KOPT-K1 (cell line): ENCODE results near the gene BATF.
"Not testable (repeated sequence)": the region's sequence is repeated elsewhere in the genome, so short reads cannot be mapped to it uniquely, and the experiment has no call there.

Source experiments
- H3K27ac ChIP-seq: fragments of 200-600 bp; sonication (generic); 2 replicates; pipeline ENCODE4 v1.5.1; 2016; ENCODE audit warnings: antibody characterized with exemption, mild to moderate bottlenecking, low read depth, low read length; ENCODE audit not compliant: poor library complexity, severe bottlenecking
- H3K36me3 ChIP-seq: fragments of 200-600 bp; sonication (generic); 2 replicates; pipeline ENCODE4 v1.5.1; 2017; ENCODE audit warnings: antibody characterized with exemption, mild to moderate bottlenecking, low read length, moderate library complexity; ENCODE audit not compliant: insufficient read depth
- H3K9me3 ChIP-seq: fragments of 200-600 bp; sonication (generic); 2 replicates; pipeline ENCODE4 v1.5.1; 2017; ENCODE audit warnings: antibody characterized with exemption, low read length, mild to moderate bottlenecking; ENCODE audit not compliant: insufficient read depth, poor library complexity, severe bottlenecking

The BATF gene, protein sequence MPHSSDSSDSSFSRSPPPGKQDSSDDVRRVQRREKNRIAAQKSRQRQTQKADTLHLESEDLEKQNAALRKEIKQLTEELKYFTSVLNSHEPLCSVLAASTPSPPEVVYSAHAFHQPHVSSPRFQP

DNA sequence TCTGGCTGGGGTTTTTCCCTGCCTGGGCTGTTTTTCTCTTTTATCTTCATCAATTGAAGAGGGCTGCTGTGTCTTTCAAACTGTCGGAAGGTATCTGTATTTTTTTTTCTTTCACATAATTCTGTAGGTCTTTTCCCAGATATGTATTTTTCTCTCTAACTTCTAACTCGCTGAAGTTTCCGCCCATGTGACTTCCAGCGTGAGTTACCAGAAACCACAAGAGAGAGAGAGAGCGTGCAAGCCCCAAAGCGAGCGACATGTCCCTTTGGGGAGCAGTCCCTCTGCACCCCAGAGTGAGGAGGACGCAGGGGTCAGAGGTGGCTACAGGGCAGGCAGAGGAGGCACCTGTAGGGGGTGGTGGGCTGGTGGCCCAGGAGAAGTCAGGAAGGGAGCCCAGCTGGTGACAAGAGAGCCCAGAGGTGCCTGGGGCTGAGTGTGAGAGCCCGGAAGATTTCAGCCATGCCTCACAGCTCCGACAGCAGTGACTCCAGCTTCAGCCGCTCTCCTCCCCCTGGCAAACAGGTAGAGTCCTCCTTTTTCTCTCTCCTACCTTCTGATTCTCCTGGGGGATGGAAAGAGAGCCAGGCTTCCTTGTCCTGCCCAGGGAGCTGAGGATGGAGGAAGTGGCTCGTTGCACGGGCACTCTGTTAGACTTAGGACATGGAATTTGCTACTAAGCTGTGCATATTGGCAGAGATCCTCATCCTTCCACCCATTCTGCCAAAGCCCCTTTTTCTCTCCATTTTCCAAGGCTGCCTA lies at the start of gene BATF:
Gene BATF, plus strand, starts transcription at position 246 of the 759 bp plus-strand sequence. Its CDS starts 214 bp downstream, at position 460.
- Histone ChIP-seq H3K9me3 (no peaks in the 10 kb centered on the region), H3K27ac (peak within 1 kb of the TSS; percentile 86), H3K36me3 (peaks cover 25% of the 10 kb centered on the region)

DNA sequence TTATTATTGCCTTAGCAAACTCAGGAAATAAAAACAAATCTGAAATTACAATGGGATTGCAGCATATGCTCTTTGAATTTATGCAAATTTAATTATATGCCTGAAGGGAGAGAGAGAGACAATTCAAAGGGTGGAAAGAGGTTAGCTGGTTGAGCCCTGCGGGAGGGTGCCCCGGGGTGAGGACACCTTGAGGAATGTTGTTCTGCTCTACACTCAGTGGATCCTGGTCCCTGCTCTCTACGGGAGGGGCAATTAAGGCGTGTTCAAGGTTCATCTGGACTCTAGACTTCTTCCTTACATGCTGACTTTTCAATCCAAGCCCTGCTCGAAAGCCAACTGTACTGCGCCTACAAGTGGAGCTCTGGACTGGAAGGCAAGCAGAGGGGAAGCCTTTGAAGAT lies 48.1 kb upstream of the BATF start:
- not testable (repeated sequence) for H3K36me3 ChIP-seq, H3K9me3 ChIP-seq, H3K27ac ChIP-seq

DNA sequence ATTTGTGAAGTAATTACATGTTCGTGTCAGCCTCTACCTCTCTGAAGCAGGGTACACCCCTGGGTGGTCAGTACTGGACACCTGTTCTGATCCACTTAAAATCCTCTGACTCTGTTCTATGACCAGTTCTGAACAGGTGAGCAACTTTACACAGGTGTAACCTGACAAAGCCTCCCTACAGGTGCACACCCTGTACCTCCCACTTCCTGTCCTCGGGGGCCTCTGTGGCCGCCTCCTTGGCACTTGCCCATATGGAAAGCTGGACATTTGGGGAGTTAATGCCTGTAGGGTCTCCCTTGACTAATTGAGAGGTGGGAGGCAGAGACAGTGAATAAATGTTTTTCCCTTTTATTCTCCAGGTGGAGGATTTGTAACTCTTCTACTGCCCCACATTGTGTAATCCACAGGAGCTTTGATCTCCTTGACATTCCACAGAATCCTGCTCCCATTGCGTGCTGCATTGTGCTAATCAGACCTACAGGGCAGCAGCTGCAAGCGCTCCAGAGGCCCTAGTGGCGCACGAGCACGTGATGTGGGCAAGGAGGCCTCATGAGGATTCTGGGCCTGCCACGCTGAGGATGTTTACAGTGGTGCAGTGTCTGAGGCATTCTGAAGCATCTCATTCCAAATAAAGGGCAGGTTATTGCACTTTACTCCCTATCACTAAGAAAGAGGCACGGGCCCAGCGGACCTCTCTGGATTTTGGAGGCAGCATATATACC lies 45.8 kb upstream of the BATF start:
- Histone ChIP-seq H3K9me3 (no peaks in the 10 kb centered on the region), H3K36me3 (no peaks in the 10 kb centered on the region), H3K27ac (no peak overlapping the region)

DNA sequence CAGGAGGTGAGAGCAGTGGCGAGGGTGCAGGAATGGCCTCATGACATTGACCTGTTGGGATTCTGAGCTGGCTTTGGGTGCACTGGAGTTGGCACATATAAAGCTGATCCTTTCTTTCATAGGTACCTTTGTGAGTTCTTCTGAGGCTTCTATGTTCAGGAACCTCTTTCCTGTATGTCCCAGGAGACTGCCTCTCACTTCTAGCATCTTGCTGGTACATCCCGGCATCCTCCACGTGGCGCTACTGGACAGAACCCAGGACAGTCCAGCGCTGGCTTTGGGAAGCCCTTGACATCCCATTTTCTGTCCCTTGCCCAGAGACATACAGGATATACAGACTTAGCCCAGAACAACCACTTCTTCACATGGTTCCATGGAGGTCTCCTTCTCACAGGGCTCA lies 44.4 kb upstream of the BATF start:
- Histone ChIP-seq H3K36me3 (no peaks in the 10 kb centered on the region), H3K27ac (no peak overlapping the region), H3K9me3 (no peaks in the 10 kb centered on the region)

DNA sequence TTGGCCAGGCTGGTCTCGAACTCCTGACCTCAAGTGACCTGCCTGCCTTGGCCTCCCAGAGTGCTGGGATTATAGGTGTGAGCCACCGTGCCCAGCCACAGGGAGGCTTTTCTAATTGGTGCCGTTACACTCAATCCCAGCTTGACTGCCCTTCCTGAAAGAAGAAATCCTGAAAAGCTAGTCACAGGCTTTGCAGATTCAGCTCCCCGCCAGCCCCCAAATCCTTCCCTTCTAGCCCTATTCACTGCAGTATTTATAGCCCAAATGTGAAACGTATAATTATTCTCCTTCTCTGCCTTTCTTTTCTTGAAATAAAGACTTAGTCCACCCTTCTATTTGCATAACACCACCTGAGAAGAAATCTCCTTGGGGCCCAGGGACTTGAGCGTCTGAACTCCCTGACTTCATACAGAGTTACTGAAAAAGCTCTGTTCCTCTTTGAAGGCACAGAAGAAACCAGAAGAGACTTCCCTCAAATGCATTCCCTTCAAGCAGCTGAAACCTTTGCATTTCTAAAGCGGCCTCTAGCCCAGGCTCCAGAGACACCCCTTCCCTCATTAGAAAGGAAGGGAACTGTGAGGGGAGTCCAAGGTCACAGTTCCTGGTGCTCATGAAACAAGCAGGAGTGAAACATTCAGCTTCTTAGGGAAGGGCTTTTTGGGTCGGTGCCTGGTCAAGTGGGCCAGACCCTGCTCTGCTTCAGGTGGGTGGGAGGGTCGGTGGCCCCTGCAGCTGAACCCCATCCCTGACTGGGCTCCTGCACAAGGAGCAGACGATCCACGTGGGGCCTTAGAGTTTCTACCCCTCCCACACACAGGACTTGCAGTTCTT lies 42.3 kb upstream of the BATF start:
- no peaks in the 10 kb centered on the region for H3K9me3 ChIP-seq
- H3K36me3 ChIP-seq = no peaks in the 10 kb centered on the region
- H3K27ac ChIP-seq = no peak overlapping the region

DNA sequence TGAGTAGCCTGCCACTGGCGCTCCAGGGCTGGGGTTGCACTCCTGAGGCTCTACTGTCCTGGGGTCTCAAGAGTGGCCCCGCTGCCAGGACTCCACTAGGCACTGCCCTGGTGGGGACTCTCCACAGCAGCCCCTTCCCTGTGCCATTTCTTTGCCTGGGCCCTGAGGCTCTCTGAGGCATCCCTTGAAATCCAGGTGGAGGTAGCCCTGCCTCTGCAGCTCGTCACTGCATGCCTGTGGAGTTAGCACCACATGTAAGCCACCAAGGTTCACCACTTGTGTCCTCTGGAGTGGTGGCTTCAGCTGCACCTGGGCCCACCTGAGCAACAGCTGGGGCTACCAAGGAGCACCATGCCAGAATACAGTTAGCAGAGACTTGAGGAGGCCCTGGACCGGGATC lies 39.9 kb upstream of the BATF start:
- H3K36me3 ChIP-seq = no peaks in the 10 kb centered on the region
- H3K9me3 ChIP-seq = no peaks in the 10 kb centered on the region
- no peak overlapping the region for H3K27ac ChIP-seq

DNA sequence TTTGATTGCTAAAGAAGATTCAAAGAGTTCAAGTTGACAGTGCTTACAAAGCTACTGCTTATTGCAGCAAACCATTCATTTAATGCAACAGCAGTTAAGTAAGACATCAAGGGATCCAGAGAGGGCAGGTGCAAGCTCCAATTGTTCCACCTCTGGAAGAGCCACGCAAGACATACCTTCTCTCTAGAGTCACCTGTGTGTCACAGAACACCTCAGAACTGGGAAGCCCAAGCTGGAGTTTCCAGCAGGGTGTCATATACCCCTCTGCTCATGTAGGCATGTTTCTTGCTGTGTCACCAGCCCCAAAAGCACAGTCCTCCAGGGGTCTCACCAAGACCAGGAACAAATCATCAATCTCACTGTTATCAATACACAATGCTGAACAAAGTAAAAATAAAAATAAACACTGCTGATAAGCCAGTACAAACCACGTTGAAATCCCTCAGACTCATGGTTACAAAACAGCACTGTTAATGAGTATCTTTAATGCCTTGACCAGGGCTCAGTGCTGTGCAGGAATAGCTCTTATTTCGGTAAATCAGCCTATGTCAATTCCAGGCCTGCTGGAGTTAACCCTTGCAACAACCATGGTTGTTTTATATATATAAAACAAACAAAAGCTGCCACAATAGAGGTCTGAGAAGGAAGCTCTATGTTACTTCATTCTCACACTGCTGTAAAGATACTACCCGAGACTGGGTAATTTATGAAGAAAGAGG lies 37.4 kb upstream of the BATF start:
- H3K9me3 ChIP-seq = no peaks in the 10 kb centered on the region
- no peak overlapping the region for H3K27ac ChIP-seq
- no peaks in the 10 kb centered on the region for H3K36me3 ChIP-seq

DNA sequence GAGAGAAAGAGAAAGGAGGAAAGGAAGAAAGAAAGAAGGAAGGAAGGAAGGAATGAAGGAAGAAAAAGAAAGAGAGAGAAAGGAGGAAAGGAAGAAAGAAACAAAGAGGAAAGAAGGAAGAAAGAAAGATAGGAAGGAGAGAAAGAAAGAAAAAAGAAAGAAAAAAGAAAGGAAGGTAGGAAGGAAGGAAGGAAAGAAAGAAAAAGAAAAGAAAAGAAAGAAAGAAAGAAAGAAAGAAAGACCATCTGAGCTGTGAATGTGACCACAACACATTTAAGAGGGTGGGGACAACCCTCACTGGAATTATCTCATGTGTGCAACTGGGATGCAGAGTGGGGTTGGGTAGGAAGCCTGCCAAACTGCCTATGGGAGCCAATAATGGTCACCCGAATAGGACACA lies 36.0 kb upstream of the BATF start:
- Histone ChIP-seq H3K9me3 (no peaks in the 10 kb centered on the region), H3K27ac (peak overlapping the region; percentile 45), H3K36me3 (no peaks in the 10 kb centered on the region)

DNA sequence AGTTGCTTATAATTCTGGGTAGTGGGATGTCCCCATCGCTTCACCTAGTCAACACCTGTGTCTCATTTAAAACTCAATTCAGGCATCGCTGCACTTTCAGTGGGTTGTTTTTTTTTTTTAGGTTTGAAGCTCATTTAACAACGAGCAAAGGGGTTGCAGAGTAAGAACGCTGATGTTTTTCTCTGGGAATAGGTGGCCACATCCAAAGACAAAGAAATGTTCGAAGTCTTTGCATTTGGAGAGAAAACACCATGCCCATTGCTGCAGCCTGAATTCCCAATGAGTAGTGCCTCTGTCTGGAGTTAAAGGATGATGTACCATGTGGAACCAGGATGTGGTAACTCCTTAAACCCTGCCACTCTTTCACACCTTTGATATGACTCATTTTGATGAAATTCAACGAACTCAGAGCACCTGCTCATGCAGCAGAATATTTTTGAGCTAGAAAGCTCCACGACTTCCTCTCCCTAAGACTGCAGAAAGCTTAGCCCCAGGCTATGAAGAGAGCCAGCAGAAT lies 35.1 kb upstream of the BATF start:
- H3K27ac ChIP-seq = peak overlapping the region; percentile 45
- H3K9me3 ChIP-seq = no peaks in the 10 kb centered on the region
- no peaks in the 10 kb centered on the region for H3K36me3 ChIP-seq

DNA sequence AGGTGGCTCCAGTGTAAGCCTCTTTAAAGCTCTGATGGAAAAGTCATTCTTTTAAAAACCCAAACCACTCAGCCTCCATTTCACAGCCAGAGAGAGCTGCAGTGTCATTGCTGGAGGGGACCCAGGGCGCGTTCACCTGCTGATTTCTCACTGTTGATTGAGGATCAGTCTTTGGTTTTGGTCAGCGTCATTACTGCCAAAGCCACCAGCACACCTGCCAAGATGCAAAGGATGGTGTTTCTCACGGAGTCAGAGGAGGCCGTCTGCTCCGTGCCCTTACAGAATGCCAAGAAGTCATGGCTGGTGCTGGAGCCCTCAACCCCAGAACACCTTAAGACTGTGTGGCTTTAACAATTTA lies 32.8 kb upstream of the BATF start:
- no peaks in the 10 kb centered on the region for H3K36me3 ChIP-seq
- no peak overlapping the region for H3K27ac ChIP-seq
- no peaks in the 10 kb centered on the region for H3K9me3 ChIP-seq

DNA sequence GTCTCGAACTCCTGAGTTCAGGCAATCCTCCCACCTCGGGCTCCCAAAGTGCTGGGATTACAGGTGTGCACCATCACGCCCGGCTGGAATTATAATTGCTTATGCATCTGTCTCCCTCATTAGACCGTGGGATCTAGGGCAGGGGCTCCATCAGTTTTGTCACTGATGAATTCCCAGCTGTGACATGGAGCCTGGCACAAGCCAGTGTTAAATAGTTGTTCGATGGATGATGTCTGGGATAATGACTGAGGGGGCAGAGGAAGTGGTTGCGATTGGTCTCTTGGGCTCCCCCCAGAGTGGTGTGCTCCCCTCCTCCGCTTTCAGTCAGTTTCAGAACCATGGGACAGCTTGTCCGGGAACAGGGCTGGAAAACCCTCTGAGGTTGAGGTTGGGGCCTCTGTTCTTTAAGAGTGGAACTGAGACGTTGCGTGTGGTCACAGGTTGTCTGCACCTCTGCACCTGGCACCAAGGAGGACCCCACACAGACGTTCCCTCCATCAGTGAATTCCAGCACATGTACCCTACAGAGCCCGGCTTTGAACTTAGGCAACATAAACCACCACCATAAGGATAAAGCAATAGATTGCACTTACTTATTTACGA lies 30.8 kb upstream of the BATF start:
- H3K27ac ChIP-seq = no peak overlapping the region
- no peaks in the 10 kb centered on the region for H3K9me3 ChIP-seq
- H3K36me3 ChIP-seq = no peaks in the 10 kb centered on the region

DNA sequence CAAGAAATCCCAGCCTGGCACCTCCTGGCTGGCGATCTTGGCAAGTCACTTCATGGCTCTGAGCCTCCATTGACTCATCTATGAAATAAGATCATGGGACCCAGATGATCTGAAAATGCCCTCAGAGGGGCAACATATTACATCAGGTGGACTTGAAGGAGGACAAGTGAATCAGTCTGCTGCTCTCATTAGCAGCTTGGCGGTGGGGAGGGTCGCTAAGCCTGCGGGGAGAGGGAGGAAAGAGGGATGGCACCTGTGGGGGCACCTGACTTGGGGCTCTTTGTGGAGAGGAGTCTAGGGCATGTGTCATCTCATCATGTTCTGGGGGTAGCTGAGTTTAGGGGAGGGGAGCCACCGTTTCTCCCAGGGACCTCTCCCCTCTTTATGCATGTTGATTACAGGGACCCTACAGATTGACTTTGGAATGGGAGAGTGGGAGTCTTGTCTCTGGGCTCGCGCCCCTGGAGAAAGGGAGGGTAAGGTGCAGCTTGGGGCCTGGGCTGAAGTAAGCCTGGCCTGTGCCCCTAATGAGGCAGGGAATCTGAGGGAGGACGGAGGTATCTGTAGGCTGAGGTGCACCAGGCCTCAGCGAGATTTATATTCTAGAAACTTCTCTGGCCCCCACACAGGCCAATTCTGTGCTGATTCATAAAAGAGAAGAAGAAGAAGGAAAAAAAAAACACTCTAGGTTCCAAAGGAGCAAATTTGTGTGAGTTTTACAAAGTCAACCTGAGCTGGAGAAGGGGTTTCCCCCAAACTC lies 29.3 kb upstream of the BATF start:
- Histone ChIP-seq H3K9me3 (no peaks in the 10 kb centered on the region), H3K27ac (no peak overlapping the region), H3K36me3 (no peaks in the 10 kb centered on the region)

DNA sequence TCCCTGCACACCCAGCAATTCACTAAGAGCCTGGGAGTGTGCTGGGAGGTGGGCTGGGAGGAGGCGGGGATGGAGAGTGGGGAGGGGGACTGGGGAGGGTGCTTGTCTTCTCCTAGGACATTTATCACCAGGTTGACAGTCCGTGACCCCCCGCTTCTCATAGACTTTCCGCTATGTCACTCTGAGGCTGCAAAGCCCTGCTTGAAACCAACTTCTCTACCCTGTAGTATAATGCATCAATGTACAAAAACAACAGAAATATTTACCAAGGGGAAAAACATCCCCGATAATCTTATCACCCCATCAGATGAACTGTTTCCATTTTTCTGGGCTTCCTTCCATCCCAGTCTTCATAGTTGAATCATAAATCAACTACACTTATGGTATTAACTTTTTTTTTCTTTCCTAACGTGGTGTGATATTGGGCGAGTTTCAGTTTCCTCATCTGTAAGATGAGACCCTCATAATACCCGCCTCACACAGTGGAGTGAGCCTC lies 28.6 kb upstream of the BATF start:
- no peaks in the 10 kb centered on the region for H3K9me3 ChIP-seq
- no peaks in the 10 kb centered on the region for H3K36me3 ChIP-seq
- H3K27ac ChIP-seq = no peak overlapping the region
